OCI-LY7 (cell line): ENCODE measurements around the gene FGD4. TPM values are rescaled to one million over a fixed set of nuclear protein-coding genes. Genes with fewer than 3 reads are reported as not detected.
A peak's percentile ranks its signal among the peaks of the same experiment; 100 is the strongest.

Source experiments
- BruUV-seq: library from RNA; stranded (reverse); fragments of 400-500 nt; replicated peaks from 2 replicates; lab custom pipeline; 2021; lab: Mats Ljungman, UMichigan
- CTCF ChIA-PET: fragments of 300-600 bp; sonication (Branson Sonifier 250); formaldehyde crosslinking; loops from one replicate; lab custom pipeline; 2022; ENCODE audit warnings: antibody characterized with exemption; ENCODE audit not compliant: unreplicated experiment; lab: Charles Lee
- POLR2A ChIA-PET: fragments of 300-600 bp; sonication (Branson Sonifier 250); formaldehyde crosslinking; loops from one replicate; lab custom pipeline; 2022; ENCODE audit warnings: antibody characterized with exemption; lab: Charles Lee
- DNase-seq: peaks from one replicate; pipeline ENCODE4 v3.0.0-alpha.2; 2015; ENCODE audit warnings: low spot score
- H2AFZ ChIP-seq: fragments of 200-600 bp; sonication (generic), shearing (Covaris generic); 2 replicates; pipeline ENCODE4 v1.6.1; 2014; ENCODE audit warnings: mild to moderate bottlenecking, antibody characterized with exemption, low read length, moderate library complexity
- H3K27ac ChIP-seq: fragments of 200-600 bp; sonication (generic); 2 replicates; pipeline ENCODE4 v1.5.1; 2014; ENCODE audit warnings: mixed run types, low read depth, mild to moderate bottlenecking, moderate library complexity, low read length, inconsistent platforms; ENCODE audit not compliant: poor library complexity, severe bottlenecking
- H3K36me3 ChIP-seq: fragments of 200-600 bp; sonication (generic); 2 replicates; pipeline ENCODE4 v1.6.1; 2014; ENCODE audit warnings: mild to moderate bottlenecking, antibody characterized with exemption, low read length, moderate library complexity, mixed read lengths; ENCODE audit not compliant: insufficient read depth
- H3K4me1 ChIP-seq: fragments of 200-600 bp; sonication (generic); 2 replicates; pipeline ENCODE4 v1.5.1; 2014; ENCODE audit warnings: mild to moderate bottlenecking, low read length; ENCODE audit not compliant: insufficient read depth, poor library complexity, severe bottlenecking
- H3K4me2 ChIP-seq: fragments of 200-600 bp; sonication (generic); 2 replicates; pipeline ENCODE4 v1.6.1; 2014; ENCODE audit warnings: mild to moderate bottlenecking, low read length
- H3K4me3 ChIP-seq: fragments of 200-600 bp; sonication (generic); 2 replicates; pipeline ENCODE4 v1.5.1; 2014; ENCODE audit warnings: mild to moderate bottlenecking, low read depth, low read length; ENCODE audit not compliant: poor library complexity, severe bottlenecking
- H3K79me2 ChIP-seq: fragments of 200-600 bp; sonication (generic); 2 replicates; pipeline ENCODE4 v1.6.1; 2016; ENCODE audit warnings: low read depth, mild to moderate bottlenecking, low read length, moderate library complexity, mixed read lengths; ENCODE audit not compliant: insufficient read depth
- H3K9me2 ChIP-seq: fragments of 200-600 bp; sonication (generic); 2 replicates; pipeline ENCODE4 v1.6.1; 2016; ENCODE audit warnings: mild to moderate bottlenecking, low read length, mixed read lengths; ENCODE audit not compliant: insufficient read depth
- H3K9me3 ChIP-seq: fragments of 200-600 bp; sonication (generic); 2 replicates; pipeline ENCODE4 v1.6.1; 2014; ENCODE audit warnings: mild to moderate bottlenecking, mixed run types, low read length, mixed read lengths
- H4K20me1 ChIP-seq: fragments of 200-600 bp; sonication (generic); 2 replicates; pipeline ENCODE4 v1.6.1; 2014; ENCODE audit warnings: mild to moderate bottlenecking, antibody characterized with exemption, low read length, moderate library complexity, mixed read lengths; ENCODE audit not compliant: insufficient read depth
- EZH2phosphoT487 ChIP-seq: fragments of 200-600 bp; sonication (generic); IDR thresholded peaks from 2 replicates; pipeline ENCODE4 v1.6.1; 2018; ENCODE audit warnings: low read depth, borderline replicate concordance, mild to moderate bottlenecking, mixed run types, antibody characterized with exemption, low read length, moderate library complexity, mixed read lengths
- intact Hi-C: fragments of 100-400 bp; cut with micrococcal nuclease; formaldehyde crosslinking; loops from one replicate; pipeline ENCODE4 v1.10.0; 2022; ENCODE audit not compliant: unreplicated experiment
- total RNA-seq, 2 experiments: library from RNA; depleted of rRNA in 1 of 2; stranded (reverse); fragments of >200 nt in 1 of 2; shearing (Covaris generic) in 1 of 2; gene quantifications; 2 replicates each; pipeline ENCODE4 v1.2.3, GENCODE V29; 2014 to 2022
- TF ChIP-seq, protein P1 (sequence below): fragments of 200-600 bp; sonication (generic); conservative IDR thresholded peaks from 2 replicates; pipeline ENCODE4 v1.5.1; 2014; ENCODE audit warnings: mild to moderate bottlenecking, antibody characterized with exemption, low read length, moderate library complexity, mixed read lengths

The FGD4 gene
- total RNA-seq, 2 experiments from 2014 or later: 14.9 to 19.3 TPM

DNA sequence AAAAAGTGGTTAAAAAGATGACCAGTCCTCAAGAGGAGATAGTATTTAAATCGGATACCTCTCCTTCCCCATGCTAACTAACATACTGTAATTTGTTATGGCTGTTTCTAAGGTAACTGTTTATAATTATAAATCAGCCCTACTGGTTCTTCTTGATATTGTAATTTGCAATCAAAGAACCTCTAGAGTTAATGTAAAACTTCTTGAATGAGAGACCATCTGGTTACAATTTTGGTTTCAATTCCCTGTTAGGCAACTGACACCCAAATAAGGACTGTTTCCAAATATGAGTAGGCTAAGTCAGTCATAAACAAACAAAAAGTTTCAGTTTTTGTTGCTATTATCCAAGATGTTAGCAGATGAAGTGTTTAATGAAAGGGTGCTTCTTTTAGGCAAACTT is 159.5 kb downstream of the FGD4 start:
- peaks cover 74% of the 10 kb centered on the region for H3K79me2 ChIP-seq

DNA sequence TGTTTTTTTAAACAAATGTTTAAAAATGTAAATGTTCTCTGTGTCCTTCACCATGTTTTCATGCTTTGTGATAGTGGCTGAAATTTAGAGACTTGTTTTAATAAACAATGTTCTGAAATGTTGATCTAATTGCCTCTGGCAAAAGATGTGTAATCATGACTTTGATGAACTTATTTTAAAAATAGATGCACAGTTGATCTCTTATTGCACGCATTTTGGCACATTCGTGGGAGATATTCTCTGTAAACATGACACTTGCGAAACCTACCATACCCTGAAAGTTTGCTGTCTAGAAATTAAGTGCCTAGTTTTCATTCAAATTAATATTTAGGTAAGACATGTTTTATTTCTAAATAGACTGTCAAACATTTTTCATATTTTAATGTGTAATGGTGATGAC is 160.1 kb downstream of the FGD4 start:
- ChIA-PET CTCF (no interaction called here), POLR2A (interaction anchor here (1.6 kb wide), 1 partner anchor 17 kb away, joined by 4 read pairs; no protein-coding TSS in a partner anchor)
- no TSS peak for BruUV-seq
- H3K9me2 ChIP-seq: no peaks in the 10 kb centered on the region
- DNase-seq: no peak
- H3K79me2 ChIP-seq: peaks cover 70% of the 10 kb centered on the region
- peak overlapping the region; percentile 6; the same call in 1 of the 2 replicates for H2AFZ ChIP-seq
- H3K4me3 ChIP-seq: peak overlapping the region; percentile 53
- TF ChIP-seq, protein P1, sequence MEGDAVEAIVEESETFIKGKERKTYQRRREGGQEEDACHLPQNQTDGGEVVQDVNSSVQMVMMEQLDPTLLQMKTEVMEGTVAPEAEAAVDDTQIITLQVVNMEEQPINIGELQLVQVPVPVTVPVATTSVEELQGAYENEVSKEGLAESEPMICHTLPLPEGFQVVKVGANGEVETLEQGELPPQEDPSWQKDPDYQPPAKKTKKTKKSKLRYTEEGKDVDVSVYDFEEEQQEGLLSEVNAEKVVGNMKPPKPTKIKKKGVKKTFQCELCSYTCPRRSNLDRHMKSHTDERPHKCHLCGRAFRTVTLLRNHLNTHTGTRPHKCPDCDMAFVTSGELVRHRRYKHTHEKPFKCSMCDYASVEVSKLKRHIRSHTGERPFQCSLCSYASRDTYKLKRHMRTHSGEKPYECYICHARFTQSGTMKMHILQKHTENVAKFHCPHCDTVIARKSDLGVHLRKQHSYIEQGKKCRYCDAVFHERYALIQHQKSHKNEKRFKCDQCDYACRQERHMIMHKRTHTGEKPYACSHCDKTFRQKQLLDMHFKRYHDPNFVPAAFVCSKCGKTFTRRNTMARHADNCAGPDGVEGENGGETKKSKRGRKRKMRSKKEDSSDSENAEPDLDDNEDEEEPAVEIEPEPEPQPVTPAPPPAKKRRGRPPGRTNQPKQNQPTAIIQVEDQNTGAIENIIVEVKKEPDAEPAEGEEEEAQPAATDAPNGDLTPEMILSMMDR: no peak
- TF ChIP-seq EZH2phosphoT487: no peak
- H3K4me2 ChIP-seq: peak overlapping the region; percentile 78
- no peaks in the 10 kb centered on the region for H4K20me1 ChIP-seq
- peaks cover 27% of the 10 kb centered on the region for H3K36me3 ChIP-seq
- H3K4me1 ChIP-seq: peaks cover 38% of the 10 kb centered on the region
- peaks cover 11% of the 10 kb centered on the region; the same call in 1 of the 2 replicates for H3K9me3 ChIP-seq
- peak overlapping the region; percentile 84 for H3K27ac ChIP-seq
- intact Hi-C loops: no loop called here

More for the DNA sequence above, 159.5 kb downstream of the FGD4 start:
- intact Hi-C loops: no loop called here
- ChIA-PET POLR2A (no interaction called here), CTCF (no interaction called here)
- peak overlapping the region; percentile 53 for H3K4me3 ChIP-seq
- TF ChIP-seq EZH2phosphoT487: no peak
- TF ChIP-seq, protein P1: 0 out of 2 replicates have a peak, but pooled peaks have one; percentile 29
- peak; percentile 78 for DNase-seq
- peaks cover 24% of the 10 kb centered on the region for H3K36me3 ChIP-seq
- H3K9me2 ChIP-seq: no peaks in the 10 kb centered on the region
- H2AFZ ChIP-seq: peak overlapping the region; percentile 6; the same call in 1 of the 2 replicates
- no TSS peak for BruUV-seq
- peaks cover 38% of the 10 kb centered on the region for H3K4me1 ChIP-seq
- H3K4me2 ChIP-seq: peak overlapping the region; percentile 78
- H3K27ac ChIP-seq: peak overlapping the region; percentile 84
- peaks cover 11% of the 10 kb centered on the region; the same call in 1 of the 2 replicates for H3K9me3 ChIP-seq
- no peaks in the 10 kb centered on the region for H4K20me1 ChIP-seq

DNA sequence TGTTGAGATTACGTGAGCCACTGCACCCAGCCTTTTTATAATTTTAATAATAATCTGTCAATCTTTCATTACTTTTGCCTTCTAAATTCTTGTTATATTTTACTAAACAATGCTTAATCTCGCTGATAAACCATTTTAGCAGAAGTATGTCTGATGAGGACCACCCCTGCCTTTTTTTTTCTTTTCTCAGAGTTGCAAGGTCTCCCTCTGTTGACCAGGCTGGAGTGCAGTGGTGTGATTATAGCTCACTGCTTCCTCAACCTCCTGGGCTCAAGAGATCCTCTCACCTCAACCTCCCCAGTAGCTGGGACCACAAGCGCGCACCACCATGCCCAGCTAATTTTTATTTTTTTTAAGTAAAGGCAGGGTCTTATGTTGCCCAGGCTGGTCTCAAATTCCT is 161.2 kb downstream of the FGD4 start:
- Histone ChIP-seq H3K4me3 (no peak overlapping the region), H3K79me2 (peaks cover 61% of the 10 kb centered on the region), H3K36me3 (peaks cover 33% of the 10 kb centered on the region), H3K4me1 (peaks cover 38% of the 10 kb centered on the region), H3K9me3 (peaks cover 11% of the 10 kb centered on the region; the same call in 1 of the 2 replicates), H3K9me2 (no peaks in the 10 kb centered on the region), H3K4me2 (peak overlapping the region; percentile 78; the same call in 1 of the 2 replicates), H3K27ac (peak overlapping the region; percentile 84), H4K20me1 (no peaks in the 10 kb centered on the region), H2AFZ (no peak overlapping the region)
- POLR2A ChIA-PET: interaction anchor here (0.6 to 2.1 kb wide), 6 partner anchors 9 to 145 kb away, joined by 3 to 12 read pairs (median 7); no protein-coding TSS in a partner anchor
- intact Hi-C loops: loop anchor here (1.0 kb wide), 1 partner anchor 105 kb away; no protein-coding TSS in a partner anchor
- peak; percentile 49 for DNase-seq
- BruUV-seq: no TSS peak
- TF ChIP-seq, protein P1: peak; percentile 61
- no peak for TF ChIP-seq EZH2phosphoT487
- CTCF ChIA-PET: interaction anchor here (0.5 to 0.9 kb wide), 2 partner anchors 68 to 104 kb away, joined by 4 read pairs; no protein-coding TSS in a partner anchor
